Transverse colon (tissue), 4 donors: Measurements from ENCODE around the gene UNC5B.

Experiments
- CTCF ChIP-seq, 5 experiments: fragments of 200-600 bp in 3 of 5; fragments of 450-650 bp in 2 of 5; sonication (generic) in 3 of 5; IDR thresholded peaks; 1 replicate in 2 of 5; 2 replicates in 3 of 5; pipeline ENCODE4 v1.5.1; 2016 to 2017; ENCODE audit warnings: antibody characterized with exemption in 5 of 5, inconsistent platforms in 3 of 5, mild to moderate bottlenecking in 2 of 5, moderate library complexity in 1 of 5
- EP300 ChIP-seq: sonication (generic); formaldehyde crosslinking; IDR thresholded peaks from one replicate; pipeline ENCODE4 v1.6.1; 2017; ENCODE audit warnings: antibody characterized with exemption, low read depth
- POLR2AphosphoS5 ChIP-seq, 3 donors: sonication (generic); formaldehyde crosslinking; IDR thresholded peaks; one replicate each; pipeline ENCODE4 v1.6.1; 2016; ENCODE audit warnings: antibody characterized with exemption in 3 of 3

- TF ChIP-seq CTCF (IDR thresholded peaks at IDR 0.05) = no peak
- TF ChIP-seq EP300 = no peak
- no peak for TF ChIP-seq POLR2AphosphoS5 (IDR thresholded peaks at IDR 0.05)
Observed at GRCh38 chr10:71301371-71301916, 89.1 kb downstream of the UNC5B start.
